ENCODE results near the gene RXRB.

The RXRB gene

DNA sequence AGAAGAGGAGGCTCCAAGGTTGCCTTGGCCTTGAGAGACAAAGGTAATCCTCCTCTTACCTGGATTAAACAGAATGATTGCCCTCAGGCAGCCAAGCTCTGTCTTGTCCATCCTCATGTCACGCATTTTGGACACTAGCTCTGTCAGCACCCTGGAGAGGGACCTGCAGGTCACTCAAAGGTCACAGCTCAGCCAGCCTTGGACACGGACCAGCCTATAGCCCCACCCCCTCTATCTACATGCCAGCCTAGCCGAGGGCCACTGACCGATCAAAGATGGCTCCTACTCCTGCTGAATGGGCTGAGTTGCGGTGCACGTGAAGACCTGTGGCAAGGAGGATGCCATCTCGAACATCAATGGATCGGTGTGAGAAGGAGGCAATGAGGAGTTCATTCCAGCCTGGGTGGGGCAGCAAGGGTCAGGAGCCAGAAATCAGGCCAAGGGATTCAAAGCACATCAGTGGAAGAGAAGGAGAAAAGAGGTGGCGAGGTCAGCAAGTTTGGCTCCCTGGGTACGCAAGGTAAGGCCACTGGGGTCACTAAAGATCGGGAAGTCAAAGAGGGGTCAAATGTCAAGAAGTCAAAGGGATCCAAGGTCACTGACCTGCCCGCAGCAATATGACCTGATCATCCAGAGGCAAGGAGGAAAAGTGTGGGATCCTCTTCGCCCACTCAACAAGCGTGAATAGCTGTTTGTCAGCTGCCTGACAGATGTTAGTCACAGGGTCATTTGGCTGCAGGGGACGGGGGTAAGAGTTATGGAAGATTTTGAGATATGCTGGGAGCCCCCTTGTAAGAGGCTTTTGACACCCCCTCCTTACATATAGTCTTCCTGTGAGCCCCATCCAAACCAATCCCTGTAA is 4.9 kb downstream of the RXRB start:
- no peak for DNase-seq

GRCh38 chr6:33194431-33194979 is 6.0 kb downstream of the RXRB start:
- no peak for DNase-seq

DNA sequence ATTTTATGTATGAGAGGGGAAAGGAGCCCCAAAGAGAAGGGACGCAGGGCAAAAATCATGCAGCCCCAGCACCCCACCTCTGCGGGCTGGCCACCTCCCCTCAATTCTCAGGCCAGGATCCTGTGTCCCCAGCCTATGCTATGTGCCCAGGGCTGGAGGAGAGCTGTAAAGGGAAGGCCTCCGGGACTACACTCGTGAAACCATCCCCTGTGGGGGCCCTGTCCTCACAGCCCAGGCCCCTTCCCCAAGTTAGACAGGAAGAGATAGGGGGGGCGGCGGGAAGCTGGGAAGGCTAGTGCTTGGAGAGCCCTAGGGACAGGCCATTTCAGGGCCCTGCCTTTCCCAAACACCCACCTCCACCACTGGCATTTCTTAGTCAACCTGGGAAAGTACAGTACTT is 6.8 kb downstream of the RXRB start:
- no peak for DNase-seq

DNA sequence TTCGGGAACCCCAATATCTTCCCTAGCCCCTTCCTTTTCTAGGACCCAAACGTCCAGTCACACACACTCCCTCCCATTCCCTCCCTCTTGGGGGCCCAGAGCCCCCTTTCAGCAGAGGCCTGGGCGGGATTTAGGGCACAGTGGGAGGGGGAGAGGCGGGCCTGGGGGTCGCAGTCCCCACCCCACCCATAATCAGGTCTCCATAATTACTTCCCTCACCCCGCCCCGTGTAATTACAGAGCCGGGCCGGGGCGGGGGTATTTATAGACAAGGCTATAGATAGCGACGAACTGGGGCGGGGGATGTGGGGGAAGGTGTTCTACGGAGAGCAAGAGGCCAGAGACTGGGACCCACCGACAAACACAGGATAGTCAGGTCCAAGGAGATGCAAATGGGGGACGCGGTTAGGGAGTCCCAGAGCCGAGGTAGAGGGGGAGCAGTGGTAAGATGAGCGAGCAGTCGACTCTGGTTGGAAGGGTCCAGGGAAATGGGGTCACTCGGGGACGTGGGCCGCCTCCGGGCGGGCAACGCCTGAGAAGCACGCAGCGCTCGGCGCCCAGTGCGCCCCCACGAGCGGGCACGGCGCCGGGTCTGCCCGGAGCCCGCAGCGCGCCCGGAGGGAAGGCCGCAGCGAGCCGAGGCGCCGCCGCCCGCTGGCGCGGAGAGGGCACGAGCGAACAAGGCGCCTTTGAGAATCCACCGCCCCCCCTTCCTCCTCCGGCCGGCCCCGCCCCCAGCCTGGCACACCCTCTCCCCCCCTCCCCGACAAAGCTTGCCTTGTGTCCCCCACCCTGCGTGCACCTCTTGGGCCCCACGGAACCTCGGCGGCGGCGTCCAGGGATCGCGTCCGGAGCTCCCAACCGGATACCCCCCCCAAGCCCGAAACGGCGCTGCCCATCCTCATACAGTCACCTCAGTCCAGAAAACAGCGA is 7.5 kb downstream of the RXRB start:
- peak; percentile 38 for DNase-seq

GRCh38 chr6:33192105-33192646 is 8.3 kb downstream of the RXRB start, which contains the start of gene COL11A2:
Gene COL11A2, minus strand, starts transcription at chr6:33192467. Its CDS starts 227 bp downstream, at chr6:33192240.
- DNase-seq, result no peak

GRCh38 chr6:33191383-33192104 is 8.9 kb downstream of the RXRB start:
- DNase-seq, result no peak

- DNase-seq, result no peak
Observed at GRCh38 chr6:33190504-33191107, 9.9 kb downstream of the RXRB start.

DNA sequence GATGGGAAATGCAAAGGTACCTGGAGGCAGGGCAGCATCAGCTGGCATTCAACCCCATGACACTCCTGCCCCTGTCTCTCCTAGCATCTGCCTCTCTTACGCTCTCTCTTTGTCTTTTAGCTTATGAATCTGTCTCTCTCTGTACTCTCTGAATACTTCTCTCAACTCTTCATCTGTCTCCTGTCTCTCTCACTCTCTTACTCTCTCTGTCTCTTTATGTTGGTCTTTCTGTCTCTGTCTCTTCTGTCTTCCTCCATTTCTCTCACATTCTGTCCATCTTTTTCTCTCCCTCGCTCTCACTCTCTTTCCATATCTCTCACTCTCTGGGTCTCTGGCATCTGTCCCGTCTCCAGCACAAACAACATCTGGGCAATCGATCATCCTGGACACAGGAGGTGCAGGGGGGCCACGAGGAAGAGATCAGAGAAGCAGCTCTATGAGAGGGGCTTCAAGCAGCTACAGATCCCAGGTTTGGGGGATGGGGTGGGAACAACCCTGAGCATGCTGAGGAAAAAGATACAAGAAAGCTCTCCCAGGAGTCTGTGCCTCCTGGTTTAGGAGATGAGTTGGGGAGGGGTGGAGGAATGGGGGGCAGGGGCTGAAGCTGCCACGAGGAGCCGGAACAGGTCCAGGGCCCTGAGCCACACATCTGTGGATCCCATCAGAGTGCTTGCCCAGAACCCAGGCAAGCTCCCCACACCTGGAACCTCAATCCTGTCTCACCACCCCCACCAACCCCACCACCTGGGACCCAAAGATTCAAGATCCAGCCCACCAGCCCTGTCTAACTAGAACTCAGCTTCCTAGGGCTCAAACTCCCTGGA is 10.6 kb downstream of the RXRB start:
- DNase-seq, result no peak

DNA sequence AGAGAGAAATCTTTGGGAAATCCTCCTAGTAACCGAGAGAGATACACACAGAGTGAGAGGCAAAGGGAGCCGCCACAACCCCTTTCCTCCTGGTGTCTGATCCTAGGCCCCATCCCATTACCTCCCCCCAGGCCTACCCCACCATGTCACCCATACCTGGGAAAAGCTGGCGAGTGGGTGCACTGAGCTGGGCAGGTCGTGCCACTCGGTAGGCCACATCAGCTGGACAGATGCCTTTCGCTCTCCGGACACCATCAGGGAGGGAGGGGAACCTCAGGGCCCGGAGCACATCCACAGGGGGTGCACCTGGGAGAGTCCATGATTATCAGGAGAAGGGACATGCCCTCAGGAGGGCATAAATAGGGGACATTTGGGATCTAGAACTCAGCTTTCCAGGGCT is 11.3 kb downstream of the RXRB start:
- no peak for DNase-seq

DNA sequence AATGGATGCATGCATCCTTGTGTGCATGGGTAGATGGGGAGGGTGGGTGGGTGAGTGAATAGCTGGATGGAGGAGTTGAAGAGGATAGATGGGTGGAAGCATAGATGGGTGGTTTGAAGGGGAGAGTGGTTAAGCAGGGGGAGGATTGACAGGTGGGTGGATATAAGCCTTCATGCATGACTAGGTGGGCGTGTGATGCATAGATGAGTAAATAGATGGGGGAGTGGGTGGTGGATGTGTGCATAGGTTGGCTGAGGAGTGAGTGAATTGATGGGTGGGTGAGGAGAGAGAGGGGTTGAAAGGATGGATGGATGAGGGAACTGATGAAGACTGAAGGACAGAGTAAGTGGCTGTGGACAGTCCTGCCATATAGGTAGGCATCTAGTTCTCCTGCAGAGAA is 12.7 kb downstream of the RXRB start:
- no peak for DNase-seq

GRCh38 chr6:33185654-33186187 is 14.7 kb downstream of the RXRB start:
- DNase-seq, result no peak

GRCh38 chr6:33185190-33185589 is 15.3 kb downstream of the RXRB start:
- no peak for DNase-seq

GRCh38 chr6:33183071-33183683 is 17.3 kb downstream of the RXRB start:
- no peak for DNase-seq

GRCh38 chr6:33181141-33181540 is 19.3 kb downstream of the RXRB start:
- DNase-seq, result no peak

DNA sequence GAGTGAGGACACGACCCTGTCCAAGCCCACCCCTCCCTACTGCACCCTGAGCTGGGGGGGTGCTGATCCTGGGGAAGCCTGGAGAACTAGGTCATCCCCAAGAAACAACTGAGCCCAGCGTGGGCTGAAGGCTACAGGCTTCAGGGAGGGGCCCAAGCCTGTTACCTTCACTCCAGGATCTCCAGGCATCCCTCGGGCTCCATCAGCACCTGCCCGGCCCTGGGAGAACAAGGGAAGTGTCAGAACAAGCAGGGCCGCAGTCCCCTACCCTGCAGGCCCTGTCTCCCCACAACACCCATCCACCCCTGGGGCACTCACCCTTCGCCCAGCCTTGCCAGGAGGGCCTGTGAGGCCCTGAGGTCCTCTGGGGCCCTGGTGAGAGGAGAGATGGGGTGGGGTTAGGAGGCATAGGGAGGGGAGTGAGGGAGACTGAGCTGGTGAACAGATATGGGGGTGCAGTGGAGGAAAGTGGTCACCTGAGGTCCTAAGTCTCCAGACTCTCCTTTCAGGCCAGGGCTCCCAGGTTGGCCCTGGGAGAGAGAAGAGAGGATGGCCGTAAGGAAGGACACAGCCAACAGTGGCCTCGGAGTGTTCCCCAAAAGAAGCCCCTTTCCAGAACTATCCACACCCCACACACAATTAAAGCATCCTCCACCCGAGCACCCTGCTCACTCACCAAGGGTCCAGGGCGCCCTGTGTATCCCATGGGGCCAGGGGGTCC is 21.6 kb downstream of the RXRB start:
- DNase-seq, result no peak

- DNase-seq, result no peak
Observed at GRCh38 chr6:33177552-33178446, 22.7 kb downstream of the RXRB start.

- DNase-seq, result no peak
Observed at GRCh38 chr6:33176906-33177305, 23.6 kb downstream of the RXRB start.

DNA sequence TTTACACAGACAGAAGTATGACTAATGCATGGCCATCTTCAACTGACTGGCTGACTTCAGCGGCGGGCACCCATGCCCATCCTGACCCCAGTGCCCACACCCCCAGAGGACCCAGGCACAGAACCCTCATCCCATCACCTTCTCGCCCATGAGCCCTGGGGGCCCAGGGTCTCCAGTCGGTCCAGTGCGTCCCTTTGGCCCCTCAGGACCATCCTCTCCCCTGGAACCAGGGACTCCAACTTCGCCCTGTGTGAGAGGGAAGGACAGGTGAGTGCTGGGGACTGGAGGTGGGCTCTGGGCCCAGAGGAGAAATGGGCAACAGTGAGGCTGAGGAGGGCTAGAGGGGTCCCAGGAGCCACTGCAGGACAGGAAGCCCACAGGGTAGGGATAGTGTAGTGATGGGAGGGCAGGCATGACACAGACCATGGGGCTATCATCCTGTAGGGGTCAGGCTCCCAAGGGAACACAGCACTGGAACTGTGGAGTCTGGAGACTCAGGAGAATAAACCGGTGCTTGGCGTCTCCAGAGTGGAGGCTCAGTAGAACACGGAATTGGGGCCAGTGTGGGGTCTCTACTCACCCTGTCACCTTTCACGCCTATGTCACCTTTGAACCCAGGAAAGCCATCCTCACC is 24.9 kb downstream of the RXRB start:
- DNase-seq, result no peak

All from stimulated activated CD4-positive, alpha-beta T cell treated with anti-CD3 and anti-CD28 coated beads, Interleukin-12 subunit alpha, Interleukin-12 subunit beta, amount 100 ng/mL, for 4 hours (primary cell).